K562 (cell line): ENCODE data around the gene U2AF1L4. TPM values are rescaled to one million over a fixed set of nuclear protein-coding genes. Genes with fewer than 3 reads are reported as not detected.

Source experiments
- CREBBP ChIP-seq: IDR thresholded peaks from one replicate; pipeline ENCODE4 v1.6.1; 2012; ENCODE audit warnings: low read depth, mild to moderate bottlenecking, control low read depth, inconsistent platforms, low read length
- CTBP1 ChIP-seq: fragments of 450-650 bp; IDR thresholded peaks from 2 replicates; pipeline ENCODE4 v1.6.1; 2016; ENCODE audit warnings: borderline replicate concordance
- EZH2 ChIP-seq: IDR thresholded peaks from 2 replicates; pipeline ENCODE4 v1.6.1; 2012; ENCODE audit warnings: low read depth, mild to moderate bottlenecking, inconsistent platforms, low read length, borderline replicate concordance
- L3MBTL2 ChIP-seq: fragments of 450-650 bp; IDR thresholded peaks from 2 replicates; pipeline ENCODE4 v1.6.1; 2016; ENCODE audit warnings: mild to moderate bottlenecking, moderate library complexity
- MAFG ChIP-seq: fragments of 450-650 bp; conservative IDR thresholded peaks from 2 replicates; pipeline ENCODE4 v1.6.1; 2016; ENCODE audit warnings: missing genetic modification characterization, missing compliant biosample characterization
- MCM7 ChIP-seq, 2 experiments: fragments of 450-650 bp; IDR thresholded peaks; 2 replicates each; pipeline ENCODE4 v1.6.1; 2016 to 2018
- NFE2L1 ChIP-seq: fragments of 450-650 bp; IDR thresholded peaks from 2 replicates; pipeline ENCODE4 v1.6.1; 2016; ENCODE audit warnings: missing genetic modification characterization, low read depth, mild to moderate bottlenecking, missing compliant biosample characterization, moderate library complexity, borderline replicate concordance
- NFXL1 ChIP-seq: fragments of 450-650 bp; formaldehyde crosslinking; IDR thresholded peaks from 2 replicates; pipeline ENCODE4 v1.4.0; 2021; ENCODE audit warnings: mild to moderate bottlenecking
- RBM15 ChIP-seq: fragments of 200-400 bp; formaldehyde crosslinking; IDR thresholded peaks from 2 replicates; pipeline ENCODE4 v1.6.1; 2018; ENCODE audit warnings: mild to moderate bottlenecking, low read length, moderate library complexity; ENCODE audit not compliant: insufficient read depth
- RBM39 ChIP-seq: fragments of 200-400 bp; formaldehyde crosslinking; optimal IDR thresholded peaks from 2 replicates; pipeline ENCODE3; 2018; ENCODE audit warnings: low read depth, low read length
- ZBTB11 ChIP-seq, 3 experiments: fragments of 200-800 bp in 1 of 3; fragments of 250-450 bp in 1 of 3; fragments of 450-650 bp in 1 of 3; sonication (Bioruptor Pico) in 1 of 3; sonication (Bioruptor generic) in 1 of 3; formaldehyde crosslinking in 1 of 3; IDR thresholded peaks; 2 replicates each; pipeline versions ENCODE4 v1.6.1 to v1.8.0; 2016 to 2022; ENCODE audit warnings: mild to moderate bottlenecking in 2 of 3, missing genetic modification characterization in 2 of 3, missing compliant biosample characterization in 1 of 3, moderate library complexity in 1 of 3
- ZNF133 ChIP-seq: fragments of 250-450 bp; sonication (Bioruptor Pico); IDR thresholded peaks from 2 replicates; pipeline ENCODE4 v1.4.0; 2020; ENCODE audit warnings: mild to moderate bottlenecking
- ZNF830 ChIP-seq: fragments of 250-450 bp; sonication (Bioruptor Pico); IDR thresholded peaks from 2 replicates; pipeline ENCODE4 v1.5.0; 2021; ENCODE audit warnings: mild to moderate bottlenecking
- polyA plus RNA-seq, 8 experiments: library from polyadenylated mRNA; depleted of rRNA in 4 of 8; stranded (reverse) in 5 of 8; unstranded in 3 of 8; fragments of >200 nt; fragmentation: Nextera tagmentation in 2 of 8; fragmentation: Illumina TruSeq in 1 of 8; extraction: Ambion mirVana in 2 of 8; extraction: Trizol in 1 of 8; gene quantifications; 2 replicates each; pipeline versions ENCODE4 v1.2.1 to v1.2.3, GENCODE V29; 2011 to 2014; ENCODE audit warnings: inconsistent platforms in 1 of 8, missing spikeins in 1 of 8
- total RNA-seq, 7 experiments: library from RNA; depleted of rRNA in 6 of 7; stranded (reverse); fragments of >200 nt in 6 of 7; fragmentation: Illumina TruSeq in 2 of 7; extraction: Trizol in 2 of 7; gene quantifications; 2 replicates each; pipeline versions ENCODE4 v1.2.1 to v1.2.3, GENCODE V29; 2011 to 2021; ENCODE audit warnings: low replicate concordance in 1 of 7
- TF ChIP-seq, protein P1 (sequence below): fragments of 450-650 bp; IDR thresholded peaks from 2 replicates; pipeline ENCODE4 v1.6.1; 2016; ENCODE audit warnings: low read depth
- TF ChIP-seq, protein P2 (sequence below): sonication (generic); formaldehyde crosslinking; IDR thresholded peaks from 2 replicates; pipeline ENCODE4 v1.8.1; 2023; ENCODE audit warnings: mild to moderate bottlenecking, missing genetic modification reagents

The U2AF1L4 gene
- total and polyA plus RNA-seq, 9 of the 15 experiments (the other 6 are each of a cell fraction or from before 2014, with no cell fraction given), result 8.4 to 19.5 (median 12.6) TPM

DNA sequence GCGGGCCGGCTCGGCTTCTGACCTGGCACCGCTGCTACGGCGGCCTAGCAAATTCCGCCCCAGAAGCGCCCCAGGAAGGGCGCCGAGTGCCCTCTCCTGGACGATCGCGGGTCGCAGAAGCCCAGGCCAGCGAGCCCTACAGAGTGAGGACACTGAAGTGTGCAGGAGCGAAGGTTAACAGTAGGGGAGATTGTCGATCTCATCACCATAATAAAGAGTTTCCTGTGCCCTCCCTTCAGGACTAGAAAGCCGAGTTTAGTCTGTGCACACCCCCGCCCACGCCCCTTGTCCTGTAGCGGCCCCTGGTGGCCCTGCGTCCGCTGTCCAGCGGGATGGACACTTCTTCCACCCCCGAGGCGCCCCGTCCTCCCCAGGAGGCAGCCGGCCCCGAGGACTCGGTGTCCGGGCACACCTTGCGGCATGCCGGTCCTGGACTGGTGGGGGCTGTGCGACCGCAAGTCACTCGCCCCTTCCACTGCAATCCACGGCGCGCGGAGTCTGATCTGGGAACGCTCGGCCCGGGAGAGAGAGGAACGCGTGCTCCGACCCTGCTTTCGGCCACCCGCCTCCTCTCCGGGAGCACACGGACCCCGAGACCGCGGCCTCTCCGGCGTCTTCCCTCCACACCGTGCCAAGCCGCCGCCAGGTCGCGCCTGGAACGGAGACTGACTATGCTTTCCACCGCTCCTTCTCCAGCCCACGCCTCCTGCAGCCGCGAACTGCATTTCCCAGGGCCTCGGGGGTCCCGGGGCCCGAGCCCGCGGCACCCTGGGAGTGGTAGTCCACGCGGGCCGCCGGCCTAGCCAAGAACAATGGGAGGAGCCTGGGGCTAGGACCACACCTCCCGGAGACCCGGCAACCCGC is 28.2 kb downstream of the U2AF1L4 start (continued):
- TF ChIP-seq CTBP1 (peak; percentile 81; the same call in 1 of the 2 replicates), CREBBP (no peak), NFE2L1 (tag) (no peak), MCM7 (IDR thresholded peaks at IDR 0.05) (no peak), RBM39 (no peak), L3MBTL2 (peak; percentile 75), NFXL1 (CRISPR knock-in tag) (no peak), RBM15 (no peak), ZNF830 (CRISPR knock-in tag) (no peak), MAFG (tag) (no peak), ZNF133 (CRISPR knock-in tag) (no peak), EZH2 (no peak), ZBTB11 (CRISPR knock-in tag; IDR thresholded peaks at IDR 0.05) (no peak)
- TF ChIP-seq, protein P1, sequence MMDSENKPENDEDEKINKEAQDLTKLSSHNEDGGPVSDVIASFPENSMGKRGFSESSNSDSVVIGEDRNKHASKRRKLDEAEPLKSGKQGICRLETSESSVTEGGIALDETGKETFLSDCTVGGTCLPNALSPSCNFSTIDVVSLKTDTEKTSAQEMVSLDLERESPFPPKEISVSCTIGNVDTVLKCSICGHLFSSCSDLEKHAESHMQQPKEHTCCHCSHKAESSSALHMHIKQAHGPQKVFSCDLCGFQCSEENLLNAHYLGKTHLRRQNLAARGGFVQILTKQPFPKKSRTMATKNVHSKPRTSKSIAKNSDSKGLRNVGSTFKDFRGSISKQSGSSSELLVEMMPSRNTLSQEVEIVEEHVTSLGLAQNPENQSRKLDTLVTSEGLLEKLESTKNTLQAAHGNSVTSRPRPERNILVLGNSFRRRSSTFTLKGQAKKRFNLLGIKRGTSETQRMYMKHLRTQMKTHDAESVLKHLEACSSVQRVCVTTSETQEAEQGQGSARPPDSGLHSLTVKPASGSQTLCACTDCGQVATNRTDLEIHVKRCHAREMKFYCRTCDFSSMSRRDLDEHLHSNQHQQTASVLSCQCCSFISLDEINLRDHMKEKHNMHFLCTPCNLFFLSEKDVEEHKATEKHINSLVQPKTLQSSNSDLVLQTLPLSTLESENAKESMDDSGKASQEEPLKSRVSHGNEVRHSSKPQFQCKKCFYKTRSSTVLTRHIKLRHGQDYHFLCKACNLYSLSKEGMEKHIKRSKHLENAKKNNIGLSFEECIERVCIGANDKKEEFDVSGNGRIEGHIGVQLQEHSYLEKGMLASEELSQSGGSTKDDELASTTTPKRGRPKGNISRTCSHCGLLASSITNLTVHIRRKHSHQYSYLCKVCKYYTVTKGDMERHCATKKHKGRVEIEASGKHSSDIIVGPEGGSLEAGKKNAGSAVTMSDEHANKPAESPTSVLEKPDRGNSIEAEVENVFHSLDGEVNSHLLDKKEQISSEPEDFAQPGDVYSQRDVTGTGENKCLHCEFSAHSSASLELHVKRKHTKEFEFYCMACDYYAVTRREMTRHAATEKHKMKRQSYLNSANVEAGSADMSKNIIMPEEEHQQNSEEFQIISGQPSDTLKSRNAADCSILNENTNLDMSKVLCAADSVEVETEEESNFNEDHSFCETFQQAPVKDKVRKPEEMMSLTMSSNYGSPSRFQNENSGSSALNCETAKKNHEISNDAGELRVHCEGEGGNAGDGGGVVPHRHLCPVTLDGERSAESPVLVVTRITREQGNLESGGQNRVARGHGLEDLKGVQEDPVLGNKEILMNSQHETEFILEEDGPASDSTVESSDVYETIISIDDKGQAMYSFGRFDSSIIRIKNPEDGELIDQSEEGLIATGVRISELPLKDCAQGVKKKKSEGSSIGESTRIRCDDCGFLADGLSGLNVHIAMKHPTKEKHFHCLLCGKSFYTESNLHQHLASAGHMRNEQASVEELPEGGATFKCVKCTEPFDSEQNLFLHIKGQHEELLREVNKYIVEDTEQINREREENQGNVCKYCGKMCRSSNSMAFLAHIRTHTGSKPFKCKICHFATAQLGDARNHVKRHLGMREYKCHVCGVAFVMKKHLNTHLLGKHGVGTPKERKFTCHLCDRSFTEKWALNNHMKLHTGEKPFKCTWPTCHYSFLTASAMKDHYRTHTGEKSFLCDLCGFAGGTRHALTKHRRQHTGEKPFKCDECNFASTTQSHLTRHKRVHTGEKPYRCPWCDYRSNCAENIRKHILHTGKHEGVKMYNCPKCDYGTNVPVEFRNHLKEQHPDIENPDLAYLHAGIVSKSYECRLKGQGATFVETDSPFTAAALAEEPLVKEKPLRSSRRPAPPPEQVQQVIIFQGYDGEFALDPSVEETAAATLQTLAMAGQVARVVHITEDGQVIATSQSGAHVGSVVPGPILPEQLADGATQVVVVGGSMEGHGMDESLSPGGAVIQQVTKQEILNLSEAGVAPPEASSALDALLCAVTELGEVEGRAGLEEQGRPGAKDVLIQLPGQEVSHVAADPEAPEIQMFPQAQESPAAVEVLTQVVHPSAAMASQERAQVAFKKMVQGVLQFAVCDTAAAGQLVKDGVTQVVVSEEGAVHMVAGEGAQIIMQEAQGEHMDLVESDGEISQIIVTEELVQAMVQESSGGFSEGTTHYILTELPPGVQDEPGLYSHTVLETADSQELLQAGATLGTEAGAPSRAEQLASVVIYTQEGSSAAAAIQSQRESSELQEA, result peak; percentile 72
- TF ChIP-seq, protein P2, sequence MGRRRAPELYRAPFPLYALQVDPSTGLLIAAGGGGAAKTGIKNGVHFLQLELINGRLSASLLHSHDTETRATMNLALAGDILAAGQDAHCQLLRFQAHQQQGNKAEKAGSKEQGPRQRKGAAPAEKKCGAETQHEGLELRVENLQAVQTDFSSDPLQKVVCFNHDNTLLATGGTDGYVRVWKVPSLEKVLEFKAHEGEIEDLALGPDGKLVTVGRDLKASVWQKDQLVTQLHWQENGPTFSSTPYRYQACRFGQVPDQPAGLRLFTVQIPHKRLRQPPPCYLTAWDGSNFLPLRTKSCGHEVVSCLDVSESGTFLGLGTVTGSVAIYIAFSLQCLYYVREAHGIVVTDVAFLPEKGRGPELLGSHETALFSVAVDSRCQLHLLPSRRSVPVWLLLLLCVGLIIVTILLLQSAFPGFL, result no peak
